HCT116 (cell line): ENCODE measurements around the gene FBXO5. TPM values are rescaled to one million over a fixed set of nuclear protein-coding genes. Genes with fewer than 3 reads are reported as not detected.

Experiments
- ATAC-seq: fragments of 200-7000 bp; cut with Tn5 transposase; 2 replicates; pipeline ENCODE4 v1.9.1; 2020; ENCODE audit warnings: mild to moderate bottlenecking, moderate library complexity
- BruUV-seq: library from RNA; stranded (reverse); fragments of 400-500 nt; replicated peaks from 2 replicates; lab custom pipeline; 2021; lab: Mats Ljungman, UMichigan
- CTCF ChIA-PET: fragments of 300-600 bp; sonication (Branson Sonifier 250); formaldehyde crosslinking; loops from one replicate; lab custom pipeline; 2021; ENCODE audit warnings: antibody characterized with exemption; lab: Charles Lee
- POLR2A ChIA-PET: fragments of 300-600, 350-600 bp; sonication (Branson Sonifier 250); formaldehyde crosslinking; loops from one replicate; lab custom pipeline; 2021; ENCODE audit warnings: antibody characterized with exemption; lab: Charles Lee
- RAD21 ChIA-PET, 2 experiments: fragments of 300-600 bp; sonication (Branson Sonifier 250); formaldehyde crosslinking; loops; one replicate each; lab custom pipeline; 2023; ENCODE audit warnings: low total read pairs in 2 of 2; ENCODE audit not compliant: uncharacterized antibody in 2 of 2, unreplicated experiment in 2 of 2, low non-redundant PET in 1 of 2; lab: Charles Lee
- DNase-seq: peaks from one replicate; pipeline ENCODE4 v3.0.0-alpha.2; 2010; ENCODE audit warnings: low read depth, low spot score
- H2AFZ ChIP-seq: fragments of 200-600 bp; shearing (Covaris generic), sonication (generic); 2 replicates; pipeline ENCODE4 v1.6.1; 2017; ENCODE audit warnings: low read depth, mixed run types, mixed read lengths, antibody characterized with exemption, low read length; ENCODE audit not compliant: poor library complexity, severe bottlenecking
- H3K27ac ChIP-seq: 2 replicates; pipeline ENCODE4 v1.5.1; 2012; ENCODE audit warnings: low read depth, low read length
- H3K27me3 ChIP-seq: fragments of 200-600 bp; sonication (generic); 2 replicates; pipeline ENCODE4 v1.6.1; 2016; ENCODE audit warnings: mixed run types, low read length, mixed read lengths; ENCODE audit not compliant: insufficient read depth
- H3K36me3 ChIP-seq, 2 experiments: fragments of 200-500 bp in 1 of 2; fragments of 200-600 bp in 1 of 2; sonication (Bioruptor generic) in 1 of 2; sonication (generic) in 1 of 2; 2 replicates each; pipeline versions ENCODE4 v1.5.1 to v1.6.1; 2014 to 2016; ENCODE audit warnings: low read length in 2 of 2, inconsistent platforms in 1 of 2, mixed read lengths in 1 of 2, mixed run types in 1 of 2; ENCODE audit not compliant: insufficient read depth in 2 of 2, control insufficient read depth in 1 of 2
- H3K4me1 ChIP-seq, 2 experiments: fragments of 200-600 bp in 1 of 2; sonication (generic) in 1 of 2; 2 replicates each; pipeline versions ENCODE4 v1.5.1 to v1.6.1; 2012 to 2017; ENCODE audit warnings: low read length in 2 of 2, inconsistent platforms in 1 of 2, mild to moderate bottlenecking in 1 of 2, mixed read lengths in 1 of 2, mixed run types in 1 of 2, moderate library complexity in 1 of 2; ENCODE audit not compliant: insufficient read depth in 2 of 2, control insufficient read depth in 1 of 2
- H3K4me2 ChIP-seq: fragments of 200-600 bp; sonication (generic); 2 replicates; pipeline ENCODE4 v1.6.1; 2017; ENCODE audit warnings: mixed run types, low read length, mixed read lengths
- H3K4me3 ChIP-seq, 2 experiments: fragments of 200-600 bp in 1 of 2; sonication (generic) in 1 of 2; replicated peaks in 1 of 2; 2 replicates each; pipeline ENCODE4 v1.5.1; 2011 to 2016; ENCODE audit warnings: low read length in 2 of 2, control low read depth in 1 of 2, low read depth in 1 of 2, mild to moderate bottlenecking in 1 of 2, mixed read lengths in 1 of 2, mixed run types in 1 of 2
- H3K79me2 ChIP-seq: fragments of 200-600 bp; sonication (generic); 2 replicates; pipeline ENCODE4 v1.6.1; 2017; ENCODE audit warnings: mild to moderate bottlenecking, mixed run types, low read length, moderate library complexity, mixed read lengths; ENCODE audit not compliant: insufficient read depth
- H3K9ac ChIP-seq: fragments of 200-600 bp; sonication (generic); 2 replicates; pipeline ENCODE4 v1.6.1; 2016; ENCODE audit warnings: low read length, mixed read lengths
- H3K9me2 ChIP-seq: fragments of 200-600 bp; sonication (generic), shearing (Covaris generic); 2 replicates; pipeline ENCODE4 v1.6.1; 2017; ENCODE audit warnings: mixed run types, mild to moderate bottlenecking, moderate library complexity; ENCODE audit not compliant: insufficient read depth
- H3K9me3 ChIP-seq, 2 experiments: fragments of 200-500 bp in 1 of 2; fragments of 200-600 bp in 1 of 2; sonication (Bioruptor generic) in 1 of 2; sonication (generic) in 1 of 2; 2 replicates each; pipeline ENCODE4 v1.6.1; 2014 to 2017; ENCODE audit warnings: low read length in 2 of 2, mixed read lengths in 2 of 2, inconsistent platforms in 1 of 2, low read depth in 1 of 2, mild to moderate bottlenecking in 1 of 2, mixed run types in 1 of 2, moderate library complexity in 1 of 2; ENCODE audit not compliant: control insufficient read depth in 1 of 2, insufficient read depth in 1 of 2
- H4K20me1 ChIP-seq: fragments of 200-600 bp; sonication (generic), shearing (Covaris generic); 2 replicates; pipeline ENCODE4 v1.6.1; 2017; ENCODE audit warnings: mixed run types, mild to moderate bottlenecking, moderate library complexity; ENCODE audit not compliant: insufficient read depth
- CEBPB ChIP-seq: IDR thresholded peaks from 2 replicates; pipeline ENCODE4 v1.6.1; 2012; ENCODE audit warnings: low read depth
- EZH2 ChIP-seq: fragments of 200-600 bp; sonication (generic); IDR thresholded peaks from 2 replicates; pipeline ENCODE4 v1.6.1; 2017; ENCODE audit warnings: antibody characterized with exemption, mixed run types
- FOSL1 ChIP-seq: IDR thresholded peaks from 2 replicates; pipeline ENCODE4 v1.6.1; 2012; ENCODE audit warnings: low read depth
- JUND ChIP-seq: IDR thresholded peaks from 2 replicates; pipeline ENCODE4 v1.6.1; 2012
- POLR2A ChIP-seq: IDR thresholded peaks from 2 replicates; pipeline ENCODE4 v1.7.0; 2011; ENCODE audit warnings: borderline replicate concordance; ENCODE audit not compliant: insufficient read depth, insufficient read length; ENCODE audit errors: extremely low read depth
- RAD21 ChIP-seq: IDR thresholded peaks from 2 replicates; pipeline ENCODE4 v1.6.1; 2012; ENCODE audit warnings: low read depth, mild to moderate bottlenecking
- REST ChIP-seq: IDR thresholded peaks from 2 replicates; pipeline ENCODE4 v1.6.1; 2012; ENCODE audit warnings: low read depth
- SP1 ChIP-seq: IDR thresholded peaks from 2 replicates; pipeline ENCODE4 v1.6.1; 2012; ENCODE audit warnings: low read depth
- TCF7L2 ChIP-seq: IDR thresholded peaks from 2 replicates; pipeline ENCODE4 v1.7.0; 2011; ENCODE audit warnings: borderline replicate concordance, inconsistent platforms; ENCODE audit not compliant: insufficient read depth, insufficient read length; ENCODE audit errors: extremely low read depth
- ZBTB33 ChIP-seq: IDR thresholded peaks from 2 replicates; pipeline ENCODE4 v1.6.1; 2011; ENCODE audit warnings: mild to moderate bottlenecking, low read length, moderate library complexity; ENCODE audit not compliant: insufficient replicate concordance; ENCODE audit errors: extremely low read depth
- ZFX ChIP-seq: fragments of 450-650 bp; IDR thresholded peaks from 2 replicates; pipeline ENCODE4 v1.6.1; 2017
- ZNF274 ChIP-seq: fragments of 200-500 bp; sonication (Bioruptor generic); IDR thresholded peaks from 2 replicates; pipeline ENCODE4 v1.6.1; 2014; ENCODE audit warnings: mild to moderate bottlenecking, low read depth, low read length, inconsistent platforms
- intact Hi-C: fragments of 100-400 bp; cut with micrococcal nuclease; formaldehyde crosslinking; loops from 2 replicates; pipeline ENCODE4 v1.10.0; 2022
- total RNA-seq: library from RNA; stranded (reverse); gene quantifications from one replicate; pipeline ENCODE4 v1.2.1, GENCODE V29; 2021; ENCODE audit not compliant: unreplicated experiment

The FBXO5 gene
- total RNA-seq, 1 experiment from 2014 or later: 38.9 TPM

GRCh38 chr6:152952866-152953509 lies 29.9 kb downstream of the FBXO5 start (continued):
- no peak for TF ChIP-seq ZNF274

- H3K36me3 ChIP-seq: no peaks in the 10 kb centered on the region
- RAD21 ChIA-PET: no interaction called here
- no peaks in the 10 kb centered on the region for H4K20me1 ChIP-seq
- no peaks in the 10 kb centered on the region for H3K79me2 ChIP-seq
- no peak overlapping the region for H2AFZ ChIP-seq
- DNase-seq: no peak
- ATAC-seq: peak; percentile 63; the same call in 1 of the 2 replicates
- no peaks in the 10 kb centered on the region for H3K9me3 ChIP-seq
- peaks cover 9% of the 10 kb centered on the region; the same call in 1 of the 2 replicates for H3K27me3 ChIP-seq
- no peak overlapping the region for H3K4me3 ChIP-seq
- BruUV-seq: no TSS peak
- CTCF ChIA-PET: no interaction called here
- intact Hi-C loops: no loop called here
- TF ChIP-seq FOSL1 (peak; percentile 36), JUND (peak; percentile 29; the same call in 1 of the 2 replicates), SP1 (no peak), TCF7L2 (no peak)
- H3K4me2 ChIP-seq: peak overlapping the region; percentile 50
- H3K4me1 ChIP-seq: peaks cover 0 to 13% of the 10 kb centered on the region in 2 experiments; a peak in 2 of 4 replicates
- no peak overlapping the region for H3K27ac ChIP-seq
- no peaks in the 10 kb centered on the region for H3K9me2 ChIP-seq
- POLR2A ChIA-PET: no interaction called here
- H3K9ac ChIP-seq: no peak overlapping the region
These were observed 30.8 kb downstream of the FBXO5 start for GRCh38 chr6:152952045-152952444.

- no peak overlapping the region for H3K9ac ChIP-seq
- H3K79me2 ChIP-seq: no peaks in the 10 kb centered on the region
- no peak overlapping the region for H2AFZ ChIP-seq
- ChIA-PET CTCF (interaction anchor here (1.1 to 1.3 kb wide), 2 partner anchors 201 to 203 kb away, joined by 3 to 4 read pairs; no protein-coding TSS in a partner anchor), RAD21 (no interaction called here), POLR2A (no interaction called here)
- no peaks in the 10 kb centered on the region for H3K36me3 ChIP-seq
- DNase-seq: no peak
- H3K27ac ChIP-seq: no peak overlapping the region
- no TSS peak for BruUV-seq
- no peak overlapping the region for H3K4me3 ChIP-seq
- ATAC-seq: no peak
- no peaks in the 10 kb centered on the region for H3K9me3 ChIP-seq
- H3K4me1 ChIP-seq: peaks cover 0 to 13% of the 10 kb centered on the region in 2 experiments; a peak in 2 of 4 replicates
- intact Hi-C loops: no loop called here
- no peaks in the 10 kb centered on the region for H4K20me1 ChIP-seq
- peaks cover 18% of the 10 kb centered on the region; the same call in 1 of the 2 replicates for H3K27me3 ChIP-seq
- H3K4me2 ChIP-seq: no peak overlapping the region
- no peaks in the 10 kb centered on the region for H3K9me2 ChIP-seq
- TF ChIP-seq JUND (no peak), EZH2 (no peak), ZFX (no peak), ZBTB33 (no peak), ZNF274 (no peak), FOSL1 (no peak), CEBPB (no peak), SP1 (no peak), TCF7L2 (no peak), REST (no peak), RAD21 (no peak), POLR2A (no peak)
These were observed 32.6 kb downstream of the FBXO5 start for GRCh38 chr6:152950240-152950639.
